GM12878 (cell line): ENCODE data around the gene CCM2. TPM values are rescaled to one million over a fixed set of nuclear protein-coding genes. Genes with fewer than 3 reads are reported as not detected.

Experiments
- ATAC-seq: fragments of 200-7000 bp; cut with Tn5 transposase; 3 replicates; pipeline ENCODE4 v1.9.1; 2020; ENCODE audit warnings: mild to moderate bottlenecking, moderate library complexity
- BruUV-seq: library from RNA; stranded (reverse); fragments of 400-500 nt; replicated peaks from 2 replicates; lab custom pipeline; 2021; lab: Mats Ljungman, UMichigan
- CTCF ChIA-PET: fragments of 300-600 bp; sonication (Branson Sonifier 250); formaldehyde crosslinking; extraction: SDS; loops from one replicate; lab custom pipeline; 2021; ENCODE audit warnings: inconsistent platforms; lab: Yijun Ruan, JAX
- POLR2A ChIA-PET: fragments of 350-600 bp; formaldehyde crosslinking; extraction: SDS; loops from one replicate; lab custom pipeline; 2021; ENCODE audit warnings: inconsistent platforms; lab: Charles Lee
- RAD21 ChIA-PET: fragments of 300-600 bp; sonication (Branson Sonifier 250); formaldehyde crosslinking; loops from one replicate; lab custom pipeline; 2023; ENCODE audit warnings: antibody characterized with exemption; ENCODE audit not compliant: unreplicated experiment; lab: Charles Lee
- SMC1A ChIA-PET: fragments of 300-600 bp; sonication (Branson Sonifier 250); formaldehyde crosslinking; loops from one replicate; lab custom pipeline; 2023; ENCODE audit not compliant: unreplicated experiment, uncharacterized antibody; lab: Charles Lee
- DNase-seq: peaks from one replicate; pipeline ENCODE4 v3.0.0-alpha.2; 2011; ENCODE audit warnings: low read depth, low spot score
- FAIRE-seq: peaks from 3 replicates; lab custom pipeline; 2011; peaks lifted over from hg19 to GRCh38; lab: Jason Lieb, UNC
- H2AFZ ChIP-seq: 2 replicates; pipeline ENCODE4 v1.6.0; 2011; ENCODE audit warnings: low read depth, low read length, control low read depth; ENCODE audit not compliant: control insufficient read depth
- H3K27ac ChIP-seq: 2 replicates; pipeline ENCODE4 v1.5.1; 2011; ENCODE audit warnings: control low read depth; ENCODE audit not compliant: control insufficient read depth, insufficient read depth
- H3K27me3 ChIP-seq, 2 experiments: replicated peaks in 1 of 2; 2 replicates each; pipeline versions ENCODE4 v1.6.0 to v1.6.1; 2011; ENCODE audit warnings: low read length in 1 of 2; ENCODE audit not compliant: control insufficient read depth in 2 of 2, insufficient read depth in 2 of 2
- H3K36me3 ChIP-seq, 2 experiments: 2 replicates each; pipeline ENCODE4 v1.5.1; 2011; ENCODE audit warnings: low read length in 1 of 2; ENCODE audit not compliant: control insufficient read depth in 2 of 2, insufficient read depth in 2 of 2
- H3K4me1 ChIP-seq: 2 replicates; pipeline ENCODE4 v1.6.1; 2011; ENCODE audit warnings: mild to moderate bottlenecking, low read length, moderate library complexity, mixed read lengths; ENCODE audit not compliant: control insufficient read depth, insufficient read depth
- H3K4me2 ChIP-seq: 2 replicates; pipeline ENCODE4 v1.6.0; 2011; ENCODE audit warnings: control low read depth; ENCODE audit not compliant: control insufficient read depth, insufficient read depth
- H3K4me3 ChIP-seq: fragments of 200-600 bp; sonication (generic); 2 replicates; pipeline ENCODE4 v1.5.1; 2016
- H3K79me2 ChIP-seq: 2 replicates; pipeline ENCODE4 v1.6.0; 2011; ENCODE audit warnings: low read length; ENCODE audit not compliant: control insufficient read depth, insufficient read depth
- H3K9ac ChIP-seq: 2 replicates; pipeline ENCODE4 v1.8.0; 2011; ENCODE audit warnings: low read length, control low read depth, mixed read lengths; ENCODE audit not compliant: control insufficient read depth, insufficient read depth
- H3K9me3 ChIP-seq: replicated peaks from 3 replicates; pipeline ENCODE4 v1.5.1; 2011; ENCODE audit warnings: mild to moderate bottlenecking, low read length; ENCODE audit not compliant: control insufficient read depth, insufficient read depth
- H4K20me1 ChIP-seq: 2 replicates; pipeline ENCODE4 v1.6.0; 2011; ENCODE audit not compliant: control insufficient read depth, insufficient read depth
- DPF2 ChIP-seq: fragments of 450-650 bp; IDR thresholded peaks from 2 replicates; pipeline ENCODE4 v1.6.1; 2017; ENCODE audit warnings: mild to moderate bottlenecking
- GABPA ChIP-seq: IDR thresholded peaks from 2 replicates; pipeline ENCODE4 v1.6.1; 2014; ENCODE audit warnings: antibody characterized with exemption, low read depth, mild to moderate bottlenecking, inconsistent platforms
- IKZF2 ChIP-seq, 2 experiments: fragments of 450-650 bp; IDR thresholded peaks; 2 replicates each; pipeline ENCODE4 v1.6.1; 2017; ENCODE audit warnings: mild to moderate bottlenecking in 2 of 2, moderate library complexity in 2 of 2
- JUNB ChIP-seq: IDR thresholded peaks from 2 replicates; pipeline ENCODE4 v1.6.1; 2016; ENCODE audit warnings: antibody characterized with exemption, mild to moderate bottlenecking
- KDM1A ChIP-seq: fragments of 200-600 bp; sonication (generic); IDR thresholded peaks from 2 replicates; pipeline ENCODE4 v1.6.1; 2016; ENCODE audit warnings: borderline replicate concordance
- NFYB ChIP-seq: IDR thresholded peaks from 2 replicates; pipeline ENCODE4 v1.6.1; 2011; ENCODE audit warnings: low read depth, mild to moderate bottlenecking, low read length, improper control_type of control experiment, moderate library complexity; ENCODE audit not compliant: insufficient read depth
- NR2C2 ChIP-seq: IDR thresholded peaks from 2 replicates; pipeline ENCODE4 v1.6.1; 2011; ENCODE audit warnings: borderline replicate concordance, low read depth; ENCODE audit not compliant: control insufficient read depth, insufficient read length
- RAD51 ChIP-seq: fragments of 450-650 bp; IDR thresholded peaks from 2 replicates; pipeline ENCODE4 v1.6.1; 2016; ENCODE audit warnings: moderate library complexity, mild to moderate bottlenecking, inconsistent platforms
- RBBP5 ChIP-seq: fragments of 200-600 bp; sonication (generic); conservative IDR thresholded peaks from 2 replicates; pipeline ENCODE4 v1.6.1; 2016
- SP1 ChIP-seq: IDR thresholded peaks from one replicate; pipeline ENCODE4 v1.6.1; 2011; ENCODE audit warnings: low read depth, low read length
- WRNIP1 ChIP-seq: IDR thresholded peaks from 2 replicates; pipeline ENCODE4 v1.6.1; 2011; ENCODE audit warnings: low read depth, low read length, improper control_type of control experiment, borderline replicate concordance
- YBX1 ChIP-seq: fragments of 450-650 bp; IDR thresholded peaks from 2 replicates; pipeline ENCODE4 v1.6.1; 2016; ENCODE audit warnings: antibody characterized with exemption
- WGBS: methylation state at CpG from one replicate; pipeline ENCODE4 v1.1.6; 2016; ENCODE audit warnings: low lambda C conversion rate; ENCODE audit not compliant: insufficient replicate concordance, insufficient coverage; ENCODE audit errors: missing lambda C conversion rate; 5-methylcytosine and 5-hydroxymethylcytosine counted together
- in situ Hi-C: fragments of 300-500 bp; cut with MboI; formaldehyde crosslinking; loops from 9 replicates; pipeline ENCODE4 v1.14.3; 2018; ENCODE audit warnings: mixed read lengths
- intact Hi-C: fragments of 100-400 bp; cut with micrococcal nuclease; formaldehyde crosslinking; loops from one replicate; pipeline ENCODE4 v1.14.2; 2022; ENCODE audit not compliant: unreplicated experiment
- polyA plus RNA-seq, 11 experiments: library from polyadenylated mRNA; depleted of rRNA in 4 of 11; unstranded in 6 of 11; stranded (reverse) in 5 of 11; fragments of >200 nt; fragmentation: Nextera tagmentation in 4 of 11; fragmentation: Illumina TruSeq in 1 of 11; extraction: Ambion mirVana in 4 of 11; extraction: Trizol in 1 of 11; gene quantifications; 1 replicate in 1 of 11; 2 replicates in 10 of 11; pipeline versions ENCODE4 v1.2.1 to v1.2.3, GENCODE V29; 2011 to 2016; ENCODE audit warnings: inconsistent platforms in 2 of 11, missing spikeins in 2 of 11, low read depth in 1 of 11
- total RNA-seq, 4 experiments: library from RNA; depleted of rRNA in 3 of 4; stranded (reverse); fragments of >200 nt in 3 of 4; fragmentation: Illumina TruSeq in 1 of 4; extraction: Trizol in 1 of 4; gene quantifications; 2 replicates each; pipeline versions ENCODE4 v1.2.1 to v1.2.3, GENCODE V29; 2013 to 2021
- TF ChIP-seq, protein P1 (sequence below): fragments of 450-650 bp; formaldehyde crosslinking; IDR thresholded peaks from 2 replicates; pipeline ENCODE4 v1.5.0; 2022; ENCODE audit warnings: mild to moderate bottlenecking, missing genetic modification characterization
- TF ChIP-seq, protein P2 (sequence below): fragments of 450-650 bp; IDR thresholded peaks from 2 replicates; pipeline ENCODE4 v1.6.1; 2016; ENCODE audit warnings: mild to moderate bottlenecking, moderate library complexity, borderline replicate concordance
- TF ChIP-seq, protein P3 (sequence below): fragments of 150-350 bp; IDR thresholded peaks from 2 replicates; pipeline ENCODE4 v1.6.1; 2014; ENCODE audit warnings: mild to moderate bottlenecking, low read depth, low read length

CCM2 gene
- total and polyA plus RNA-seq, 10 of the 15 experiments (the other 5 are each of a cell fraction or from before 2014, with no cell fraction given) = 1.00 to 82.3 (median 48.7) TPM

DNA sequence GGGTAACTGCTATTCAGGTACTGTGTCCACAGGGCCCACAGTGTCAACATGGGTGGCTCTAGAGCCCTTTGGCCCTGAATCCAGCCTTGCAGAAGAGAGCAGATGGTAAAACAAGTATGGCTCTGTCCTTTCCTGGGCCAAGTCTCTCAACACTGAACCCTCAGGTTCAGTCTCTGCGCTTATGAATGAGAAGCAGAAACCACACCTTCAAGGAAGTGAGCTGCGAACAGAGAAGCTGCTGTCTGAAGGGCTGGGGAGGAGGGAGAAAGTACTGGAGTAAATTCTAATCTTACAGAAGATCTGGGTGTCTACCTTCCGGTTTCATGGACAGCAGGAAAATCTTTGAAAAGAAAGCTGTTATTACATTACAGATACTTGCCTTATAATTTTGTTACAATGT is 107.4 kb downstream of the CCM2 start (continued):
- TF ChIP-seq, protein P1, sequence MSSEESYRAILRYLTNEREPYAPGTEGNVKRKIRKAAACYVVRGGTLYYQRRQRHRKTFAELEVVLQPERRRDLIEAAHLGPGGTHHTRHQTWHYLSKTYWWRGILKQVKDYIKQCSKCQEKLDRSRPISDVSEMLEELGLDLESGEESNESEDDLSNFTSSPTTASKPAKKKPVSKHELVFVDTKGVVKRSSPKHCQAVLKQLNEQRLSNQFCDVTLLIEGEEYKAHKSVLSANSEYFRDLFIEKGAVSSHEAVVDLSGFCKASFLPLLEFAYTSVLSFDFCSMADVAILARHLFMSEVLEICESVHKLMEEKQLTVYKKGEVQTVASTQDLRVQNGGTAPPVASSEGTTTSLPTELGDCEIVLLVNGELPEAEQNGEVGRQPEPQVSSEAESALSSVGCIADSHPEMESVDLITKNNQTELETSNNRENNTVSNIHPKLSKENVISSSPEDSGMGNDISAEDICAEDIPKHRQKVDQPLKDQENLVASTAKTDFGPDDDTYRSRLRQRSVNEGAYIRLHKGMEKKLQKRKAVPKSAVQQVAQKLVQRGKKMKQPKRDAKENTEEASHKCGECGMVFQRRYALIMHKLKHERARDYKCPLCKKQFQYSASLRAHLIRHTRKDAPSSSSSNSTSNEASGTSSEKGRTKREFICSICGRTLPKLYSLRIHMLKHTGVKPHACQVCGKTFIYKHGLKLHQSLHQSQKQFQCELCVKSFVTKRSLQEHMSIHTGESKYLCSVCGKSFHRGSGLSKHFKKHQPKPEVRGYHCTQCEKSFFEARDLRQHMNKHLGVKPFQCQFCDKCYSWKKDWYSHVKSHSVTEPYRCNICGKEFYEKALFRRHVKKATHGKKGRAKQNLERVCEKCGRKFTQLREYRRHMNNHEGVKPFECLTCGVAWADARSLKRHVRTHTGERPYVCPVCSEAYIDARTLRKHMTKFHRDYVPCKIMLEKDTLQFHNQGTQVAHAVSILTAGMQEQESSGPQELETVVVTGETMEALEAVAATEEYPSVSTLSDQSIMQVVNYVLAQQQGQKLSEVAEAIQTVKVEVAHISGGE = no peak

DNA sequence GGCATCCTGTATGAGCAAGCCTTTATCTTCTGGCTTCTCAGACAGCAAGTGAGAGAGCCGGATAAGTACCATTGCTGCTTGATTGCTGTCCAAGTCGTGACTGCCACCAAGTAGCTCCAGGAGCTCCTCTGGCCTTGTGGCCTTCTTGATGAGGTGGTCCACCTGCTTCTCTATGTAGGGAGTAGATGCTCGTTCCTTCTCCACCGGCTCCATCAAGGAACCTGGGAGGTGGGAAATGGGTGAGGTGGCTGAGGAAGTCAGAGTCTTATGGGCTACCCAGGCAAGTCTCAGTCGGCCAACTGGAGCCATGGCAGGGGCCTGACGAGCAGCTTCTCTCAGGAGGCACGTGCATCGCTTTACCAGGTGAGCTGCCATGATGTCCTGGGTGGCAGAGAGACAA is 108.9 kb downstream of the CCM2 start:
- FAIRE-seq (no peak), ATAC-seq (no peak), DNase-seq (no peak)
- Histone ChIP-seq H3K4me1 (peaks cover 7% of the 10 kb centered on the region), H3K9ac (peak overlapping the region; percentile 41), H3K9me3 (no peaks in the 10 kb centered on the region), H3K4me3 (peak overlapping the region; percentile 31), H3K36me3 (peaks cover 30 to 39% of the 10 kb centered on the region in 2 experiments), H3K4me2 (peak overlapping the region; percentile 78), H2AFZ (no peak overlapping the region), H3K79me2 (peaks cover 51% of the 10 kb centered on the region), H4K20me1 (peaks cover 6% of the 10 kb centered on the region), H3K27ac (no peak overlapping the region), H3K27me3 (no peaks in the 10 kb centered on the region)
- ChIA-PET CTCF (interaction anchor here (1.1 kb wide), 1 partner anchor 135 kb away, joined by 4 read pairs; no protein-coding TSS in a partner anchor), POLR2A (interaction anchor here (1.0 kb wide), 1 partner anchor 112 kb away, joined by 7 read pairs; no protein-coding TSS in a partner anchor), SMC1A (no interaction called here), RAD21 (interaction anchor here (2.3 kb wide), 1 partner anchor 135 kb away, joined by 17 read pairs; no protein-coding TSS in a partner anchor)
- in situ Hi-C loops (no loop called here), intact Hi-C loops (no loop called here)
- no TSS peak for BruUV-seq
- WGBS = 87% methylated on average over 8 of the region's 8 CpGs
- no peak for TF ChIP-seq GABPA
- no peak for TF ChIP-seq JUNB
- TF ChIP-seq DPF2 = no peak
- TF ChIP-seq SP1 = no peak
- TF ChIP-seq WRNIP1 = no peak
- TF ChIP-seq, protein P2, sequence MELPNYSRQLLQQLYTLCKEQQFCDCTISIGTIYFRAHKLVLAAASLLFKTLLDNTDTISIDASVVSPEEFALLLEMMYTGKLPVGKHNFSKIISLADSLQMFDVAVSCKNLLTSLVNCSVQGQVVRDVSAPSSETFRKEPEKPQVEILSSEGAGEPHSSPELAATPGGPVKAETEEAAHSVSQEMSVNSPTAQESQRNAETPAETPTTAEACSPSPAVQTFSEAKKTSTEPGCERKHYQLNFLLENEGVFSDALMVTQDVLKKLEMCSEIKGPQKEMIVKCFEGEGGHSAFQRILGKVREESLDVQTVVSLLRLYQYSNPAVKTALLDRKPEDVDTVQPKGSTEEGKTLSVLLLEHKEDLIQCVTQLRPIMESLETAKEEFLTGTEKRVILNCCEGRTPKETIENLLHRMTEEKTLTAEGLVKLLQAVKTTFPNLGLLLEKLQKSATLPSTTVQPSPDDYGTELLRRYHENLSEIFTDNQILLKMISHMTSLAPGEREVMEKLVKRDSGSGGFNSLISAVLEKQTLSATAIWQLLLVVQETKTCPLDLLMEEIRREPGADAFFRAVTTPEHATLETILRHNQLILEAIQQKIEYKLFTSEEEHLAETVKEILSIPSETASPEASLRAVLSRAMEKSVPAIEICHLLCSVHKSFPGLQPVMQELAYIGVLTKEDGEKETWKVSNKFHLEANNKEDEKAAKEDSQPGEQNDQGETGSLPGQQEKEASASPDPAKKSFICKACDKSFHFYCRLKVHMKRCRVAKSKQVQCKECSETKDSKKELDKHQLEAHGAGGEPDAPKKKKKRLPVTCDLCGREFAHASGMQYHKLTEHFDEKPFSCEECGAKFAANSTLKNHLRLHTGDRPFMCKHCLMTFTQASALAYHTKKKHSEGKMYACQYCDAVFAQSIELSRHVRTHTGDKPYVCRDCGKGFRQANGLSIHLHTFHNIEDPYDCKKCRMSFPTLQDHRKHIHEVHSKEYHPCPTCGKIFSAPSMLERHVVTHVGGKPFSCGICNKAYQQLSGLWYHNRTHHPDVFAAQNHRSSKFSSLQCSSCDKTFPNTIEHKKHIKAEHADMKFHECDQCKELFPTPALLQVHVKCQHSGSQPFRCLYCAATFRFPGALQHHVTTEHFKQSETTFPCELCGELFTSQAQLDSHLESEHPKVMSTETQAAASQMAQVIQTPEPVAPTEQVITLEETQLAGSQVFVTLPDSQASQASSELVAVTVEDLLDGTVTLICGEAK = no peak
- TF ChIP-seq RBBP5 = no peak
- no peak for TF ChIP-seq YBX1
- no peak for TF ChIP-seq IKZF2 (IDR thresholded peaks at IDR 0.05)
- TF ChIP-seq KDM1A = no peak
- TF ChIP-seq, protein P3, sequence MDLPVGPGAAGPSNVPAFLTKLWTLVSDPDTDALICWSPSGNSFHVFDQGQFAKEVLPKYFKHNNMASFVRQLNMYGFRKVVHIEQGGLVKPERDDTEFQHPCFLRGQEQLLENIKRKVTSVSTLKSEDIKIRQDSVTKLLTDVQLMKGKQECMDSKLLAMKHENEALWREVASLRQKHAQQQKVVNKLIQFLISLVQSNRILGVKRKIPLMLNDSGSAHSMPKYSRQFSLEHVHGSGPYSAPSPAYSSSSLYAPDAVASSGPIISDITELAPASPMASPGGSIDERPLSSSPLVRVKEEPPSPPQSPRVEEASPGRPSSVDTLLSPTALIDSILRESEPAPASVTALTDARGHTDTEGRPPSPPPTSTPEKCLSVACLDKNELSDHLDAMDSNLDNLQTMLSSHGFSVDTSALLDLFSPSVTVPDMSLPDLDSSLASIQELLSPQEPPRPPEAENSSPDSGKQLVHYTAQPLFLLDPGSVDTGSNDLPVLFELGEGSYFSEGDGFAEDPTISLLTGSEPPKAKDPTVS = no peak
- TF ChIP-seq NFYB = no peak
- no peak for TF ChIP-seq NR2C2
- TF ChIP-seq RAD51 = no peak
